Vagina (tissue), 2 donors: ENCODE data around the gene CCDC88C. TPM values are rescaled to one million over a fixed set of nuclear protein-coding genes. Genes with fewer than 3 reads are reported as not detected.

Source experiments
- DNase-seq, 2 donors: peaks; one replicate each; pipeline ENCODE4 v3.0.0-alpha.2; 2017; ENCODE audit errors: extremely low spot score in 2 of 2
- H3K27ac ChIP-seq: fragments of 200-600 bp; sonication (generic); one replicate; pipeline ENCODE4 v1.5.1; 2019
- H3K27me3 ChIP-seq: fragments of 200-600 bp; sonication (generic); one replicate; pipeline ENCODE4 v1.5.1; 2019
- H3K36me3 ChIP-seq, 2 donors: fragments of 200-600 bp; sonication (generic); one replicate each; pipeline ENCODE4 v1.5.1; 2017 to 2019
- H3K4me1 ChIP-seq: fragments of 200-600 bp; sonication (generic); one replicate; pipeline ENCODE4 v1.5.1; 2019
- H3K4me3 ChIP-seq, 2 donors: fragments of 200-600 bp; sonication (generic); 1 replicate in 1 of 2; 2 replicates in 1 of 2; pipeline ENCODE4 v1.5.1; 2016 to 2019
- H3K9me3 ChIP-seq: fragments of 200-600 bp; sonication (generic); one replicate; pipeline ENCODE4 v1.5.1; 2019
- POLR2A ChIP-seq, 2 donors: fragments of 450-650 bp; IDR thresholded peaks; one replicate each; pipeline ENCODE4 v1.6.1; 2017; ENCODE audit warnings: antibody characterized with exemption in 2 of 2, mild to moderate bottlenecking in 2 of 2, moderate library complexity in 2 of 2
- POLR2AphosphoS5 ChIP-seq, 2 donors: sonication (generic); formaldehyde crosslinking; IDR thresholded peaks; one replicate each; pipeline ENCODE4 v1.9.0; 2017; ENCODE audit warnings: antibody characterized with exemption in 2 of 2, mild to moderate bottlenecking in 2 of 2, low read depth in 1 of 2; ENCODE audit not compliant: insufficient read depth in 1 of 2
- intact Hi-C: fragments of 100-400 bp; cut with DNase I; formaldehyde crosslinking; loops from one replicate; pipeline ENCODE4 v1.15.1; 2023
- total RNA-seq: library from RNA; depleted of rRNA; stranded (reverse); fragments of >200 nt; gene quantifications from one replicate; pipeline ENCODE4 v1.2.3, GENCODE V29; 2016
- TF ChIP-seq, protein P1 (sequence below), 3 experiments: fragments of 450-650 bp in 2 of 3; fragments of 200-600 bp in 1 of 3; sonication (generic) in 1 of 3; IDR thresholded peaks; one replicate each; pipeline ENCODE4 v1.5.1; 2017 to 2019; ENCODE audit warnings: antibody characterized with exemption in 3 of 3, mild to moderate bottlenecking in 2 of 3, moderate library complexity in 2 of 3

CCDC88C gene
- total RNA-seq, 1 donor from 2014 or later, result 42.2 TPM

DNA sequence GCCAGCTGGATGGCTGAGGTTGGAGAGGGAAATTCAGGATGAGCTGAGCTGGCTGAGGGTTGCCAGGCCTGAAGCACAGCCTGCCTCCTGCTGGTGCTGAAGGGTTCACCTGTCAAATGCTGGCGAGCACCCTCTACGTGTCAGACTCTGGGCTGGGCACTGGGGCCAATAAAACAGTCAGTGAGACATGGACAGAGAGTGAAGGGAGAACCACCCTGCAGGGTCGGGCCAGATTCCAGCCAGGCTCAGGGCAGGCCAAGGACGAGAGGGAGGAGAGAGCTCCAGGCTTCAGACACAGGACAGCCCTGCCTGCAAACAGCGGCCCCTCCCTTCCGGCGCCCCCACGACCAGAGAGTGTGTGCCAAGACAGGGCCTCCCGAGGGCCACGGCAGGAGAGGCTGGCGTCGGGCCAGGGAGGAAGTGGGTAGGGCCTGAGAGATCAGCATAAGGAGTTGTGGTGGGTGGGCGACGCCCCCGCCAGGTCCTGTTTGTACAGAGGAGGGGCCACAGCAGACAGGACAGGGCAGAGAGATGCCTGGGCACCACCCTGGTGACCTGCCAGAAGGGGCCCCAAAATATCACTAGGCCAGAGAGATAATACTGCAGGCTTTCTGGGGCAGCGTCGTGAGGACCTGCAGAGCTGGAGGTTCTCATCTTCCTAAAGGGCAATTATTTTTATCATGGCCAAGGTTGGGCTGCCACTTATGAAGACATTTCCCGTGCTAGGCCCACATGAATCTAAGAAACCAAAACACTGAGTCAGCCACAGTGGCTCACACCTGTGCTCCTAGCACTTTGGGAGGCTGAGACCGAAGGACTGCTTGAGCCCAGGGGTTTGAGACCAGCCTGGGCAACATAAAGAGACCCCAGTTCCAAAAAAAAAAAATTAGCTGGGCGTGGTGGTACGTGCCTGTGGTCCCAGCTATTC lies 100.0 kb downstream of the CCDC88C start:
- Histone ChIP-seq H3K4me1 (peaks cover 24% of the 10 kb centered on the region), H3K36me3 (peaks cover 0 to 13% of the 10 kb centered on the region in 2 donors), H3K9me3 (no peaks in the 10 kb centered on the region), H3K27me3 (no peaks in the 10 kb centered on the region), H3K4me3 (no peak overlapping the region), H3K27ac (no peak overlapping the region)
- intact Hi-C loops, result no loop called here
- no peak for DNase-seq
- no peak for TF ChIP-seq POLR2A (IDR thresholded peaks at IDR 0.05)
- TF ChIP-seq, protein P1, sequence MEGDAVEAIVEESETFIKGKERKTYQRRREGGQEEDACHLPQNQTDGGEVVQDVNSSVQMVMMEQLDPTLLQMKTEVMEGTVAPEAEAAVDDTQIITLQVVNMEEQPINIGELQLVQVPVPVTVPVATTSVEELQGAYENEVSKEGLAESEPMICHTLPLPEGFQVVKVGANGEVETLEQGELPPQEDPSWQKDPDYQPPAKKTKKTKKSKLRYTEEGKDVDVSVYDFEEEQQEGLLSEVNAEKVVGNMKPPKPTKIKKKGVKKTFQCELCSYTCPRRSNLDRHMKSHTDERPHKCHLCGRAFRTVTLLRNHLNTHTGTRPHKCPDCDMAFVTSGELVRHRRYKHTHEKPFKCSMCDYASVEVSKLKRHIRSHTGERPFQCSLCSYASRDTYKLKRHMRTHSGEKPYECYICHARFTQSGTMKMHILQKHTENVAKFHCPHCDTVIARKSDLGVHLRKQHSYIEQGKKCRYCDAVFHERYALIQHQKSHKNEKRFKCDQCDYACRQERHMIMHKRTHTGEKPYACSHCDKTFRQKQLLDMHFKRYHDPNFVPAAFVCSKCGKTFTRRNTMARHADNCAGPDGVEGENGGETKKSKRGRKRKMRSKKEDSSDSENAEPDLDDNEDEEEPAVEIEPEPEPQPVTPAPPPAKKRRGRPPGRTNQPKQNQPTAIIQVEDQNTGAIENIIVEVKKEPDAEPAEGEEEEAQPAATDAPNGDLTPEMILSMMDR (IDR thresholded peaks at IDR 0.05), result no peak
- no peak for TF ChIP-seq POLR2AphosphoS5 (IDR thresholded peaks at IDR 0.05; ENCODE audit: insufficient read depth in 1 of 2, low read depth in 1 of 2)

DNA sequence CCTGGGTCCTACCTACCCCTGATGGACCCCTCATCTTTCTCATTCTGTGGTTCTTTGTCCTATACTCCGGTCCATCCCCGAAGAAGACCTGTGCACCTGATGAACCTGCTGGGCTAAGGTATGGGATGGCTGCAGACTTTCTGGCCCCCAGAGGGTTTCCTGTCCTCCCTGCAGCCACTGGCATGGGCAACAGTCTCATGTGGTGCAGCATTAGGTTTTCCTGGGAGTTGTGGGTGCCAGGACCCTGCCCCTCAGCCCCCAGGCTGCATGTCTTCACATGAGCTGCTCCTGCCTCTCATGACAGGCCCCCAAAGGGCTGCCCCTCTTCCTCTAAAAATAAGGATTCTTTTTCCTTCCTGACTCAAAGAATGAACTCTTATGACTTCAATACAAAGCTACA lies 100.9 kb downstream of the CCDC88C start:
- H3K36me3 ChIP-seq, result peaks cover 0 to 13% of the 10 kb centered on the region in 2 donors
- no peaks in the 10 kb centered on the region for H3K9me3 ChIP-seq
- intact Hi-C loops, result no loop called here
- H3K27me3 ChIP-seq, result no peaks in the 10 kb centered on the region
- H3K4me3 ChIP-seq, result no peak overlapping the region
- DNase-seq, result no peak
- no peak overlapping the region for H3K27ac ChIP-seq
- peaks cover 24% of the 10 kb centered on the region for H3K4me1 ChIP-seq
- TF ChIP-seq POLR2A (IDR thresholded peaks at IDR 0.05), result no peak
- TF ChIP-seq POLR2AphosphoS5 (IDR thresholded peaks at IDR 0.05; ENCODE audit: insufficient read depth in 1 of 2, low read depth in 1 of 2), result no peak
- TF ChIP-seq, protein P1 (IDR thresholded peaks at IDR 0.05), result no peak

DNA sequence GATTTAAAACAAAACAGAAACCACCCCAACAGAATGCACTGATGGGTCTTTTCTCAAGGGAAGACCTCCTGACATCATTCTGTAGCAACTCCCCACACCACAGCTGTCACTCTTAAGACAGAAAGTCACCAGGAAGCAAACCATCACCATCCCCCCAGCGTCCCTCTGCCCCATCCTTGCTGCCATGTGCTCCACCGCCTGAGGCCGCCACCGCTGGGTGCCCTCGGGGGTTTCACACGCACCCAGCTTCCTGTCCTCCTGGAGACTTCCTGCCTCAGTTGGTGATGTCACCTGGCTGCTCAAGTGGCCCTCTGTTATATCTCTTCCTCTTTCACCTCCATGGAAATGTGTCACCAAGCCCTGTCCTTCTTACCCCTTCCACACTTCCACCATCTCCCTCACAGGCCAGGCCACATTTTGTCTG lies 101.8 kb downstream of the CCDC88C start:
- Histone ChIP-seq H3K27ac (no peak overlapping the region), H3K27me3 (no peaks in the 10 kb centered on the region), H3K36me3 (peaks cover 0 to 13% of the 10 kb centered on the region in 2 donors), H3K4me3 (no peak overlapping the region), H3K9me3 (no peaks in the 10 kb centered on the region), H3K4me1 (peaks cover 24% of the 10 kb centered on the region)
- no peak for TF ChIP-seq POLR2AphosphoS5 (IDR thresholded peaks at IDR 0.05; ENCODE audit: insufficient read depth in 1 of 2, low read depth in 1 of 2)
- TF ChIP-seq, protein P1 (IDR thresholded peaks at IDR 0.05), result no peak
- no peak for DNase-seq
- intact Hi-C loops, result no loop called here

DNA sequence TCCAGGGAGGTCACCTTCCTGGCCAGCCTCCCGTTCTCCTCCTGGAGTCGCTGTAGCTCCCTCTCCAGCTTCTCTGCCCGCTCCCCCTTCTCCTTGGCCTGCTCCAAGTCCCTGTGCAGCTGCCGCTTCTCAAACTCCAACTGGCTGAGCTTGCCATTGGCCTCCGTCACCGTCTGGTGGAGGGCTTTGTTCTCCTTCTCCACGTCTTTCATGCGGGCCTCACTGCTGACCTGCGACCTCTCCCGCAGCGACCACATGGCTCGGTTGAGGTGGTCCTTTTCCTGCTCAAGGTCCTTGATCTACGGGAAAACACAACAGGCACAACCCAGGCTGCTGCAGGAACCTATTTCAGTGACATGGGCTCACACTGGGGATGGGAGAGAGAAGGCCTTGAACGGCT lies 103.8 kb downstream of the CCDC88C start:
- TF ChIP-seq POLR2AphosphoS5 (IDR thresholded peaks at IDR 0.05; ENCODE audit: insufficient read depth in 1 of 2, low read depth in 1 of 2), result no peak
- TF ChIP-seq, protein P1 (IDR thresholded peaks at IDR 0.05), result no peak
- TF ChIP-seq POLR2A (IDR thresholded peaks at IDR 0.05), result no peak
- H3K36me3 ChIP-seq, result peaks cover 0 to 17% of the 10 kb centered on the region in 2 donors
- H3K27me3 ChIP-seq, result no peaks in the 10 kb centered on the region
- peaks cover 24% of the 10 kb centered on the region for H3K4me1 ChIP-seq
- intact Hi-C loops, result no loop called here
- no peak overlapping the region for H3K4me3 ChIP-seq
- H3K27ac ChIP-seq, result no peak overlapping the region
- H3K9me3 ChIP-seq, result no peaks in the 10 kb centered on the region
- DNase-seq, result no peak
